ENCODE measurements around the gene ASCL1. TPM values are rescaled to one million over a fixed set of nuclear protein-coding genes. Genes with fewer than 3 reads are reported as not detected.

Gene ASCL1
- total and polyA plus RNA-seq, 9 donors, result 0.06 to 3.3 (median 0.18) TPM; not detected in 2

- no peaks in the 10 kb centered on the region for H3K4me1 ChIP-seq (ENCODE audit: insufficient read depth)
- intact Hi-C loops (cut with DNase I), result no loop called here
Measured at GRCh38 chr12:102992297-102992696, 34.8 kb downstream of the ASCL1 start.

DNA sequence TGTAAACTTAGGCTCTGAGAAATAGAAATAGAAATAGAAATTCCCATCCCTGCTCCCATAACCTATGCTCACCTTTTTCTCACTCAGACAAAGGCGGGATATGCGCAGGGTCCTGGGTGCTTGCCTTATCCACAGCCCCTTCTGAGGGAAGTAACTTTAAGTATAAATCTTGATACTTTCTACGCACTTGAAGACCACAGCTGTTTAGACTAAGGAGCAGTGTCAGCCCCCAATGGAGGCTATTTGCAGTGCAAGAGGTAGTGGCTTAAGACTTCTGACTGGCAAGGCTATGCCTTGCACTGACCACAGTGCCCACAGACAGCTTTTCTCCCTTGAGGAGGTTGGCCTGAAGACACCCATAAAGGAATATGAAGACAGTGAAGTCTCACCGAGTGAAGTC lies 35.2 kb downstream of the ASCL1 start:
- intact Hi-C loops (cut with DNase I), result no loop called here
- Histone ChIP-seq H3K27me3 (no peaks in the 10 kb centered on the region), H3K9me3 (no peaks in the 10 kb centered on the region), H3K4me3 (no peak overlapping the region), H3K36me3 (no peaks in the 10 kb centered on the region), H3K4me1 (ENCODE audit: insufficient read depth) (no peaks in the 10 kb centered on the region), H3K27ac (no peak overlapping the region)
- 70 to 73% (median 73%) methylated on average over 4 of the region's 4 CpGs for WGBS, 3 donors
- DNase-seq, result no peak
- TF ChIP-seq POLR2A (IDR thresholded peaks at IDR 0.05) (no peak), EP300 (IDR thresholded peaks at IDR 0.05) (no peak)
- TF ChIP-seq, protein P1, sequence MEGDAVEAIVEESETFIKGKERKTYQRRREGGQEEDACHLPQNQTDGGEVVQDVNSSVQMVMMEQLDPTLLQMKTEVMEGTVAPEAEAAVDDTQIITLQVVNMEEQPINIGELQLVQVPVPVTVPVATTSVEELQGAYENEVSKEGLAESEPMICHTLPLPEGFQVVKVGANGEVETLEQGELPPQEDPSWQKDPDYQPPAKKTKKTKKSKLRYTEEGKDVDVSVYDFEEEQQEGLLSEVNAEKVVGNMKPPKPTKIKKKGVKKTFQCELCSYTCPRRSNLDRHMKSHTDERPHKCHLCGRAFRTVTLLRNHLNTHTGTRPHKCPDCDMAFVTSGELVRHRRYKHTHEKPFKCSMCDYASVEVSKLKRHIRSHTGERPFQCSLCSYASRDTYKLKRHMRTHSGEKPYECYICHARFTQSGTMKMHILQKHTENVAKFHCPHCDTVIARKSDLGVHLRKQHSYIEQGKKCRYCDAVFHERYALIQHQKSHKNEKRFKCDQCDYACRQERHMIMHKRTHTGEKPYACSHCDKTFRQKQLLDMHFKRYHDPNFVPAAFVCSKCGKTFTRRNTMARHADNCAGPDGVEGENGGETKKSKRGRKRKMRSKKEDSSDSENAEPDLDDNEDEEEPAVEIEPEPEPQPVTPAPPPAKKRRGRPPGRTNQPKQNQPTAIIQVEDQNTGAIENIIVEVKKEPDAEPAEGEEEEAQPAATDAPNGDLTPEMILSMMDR (IDR thresholded peaks at IDR 0.05), result no peak

More at GRCh38 chr12:102992297-102992696, 34.8 kb downstream of the ASCL1 start:
- Histone ChIP-seq H3K27ac (no peak overlapping the region), H3K36me3 (no peaks in the 10 kb centered on the region), H3K9me3 (no peaks in the 10 kb centered on the region), H3K27me3 (no peaks in the 10 kb centered on the region), H3K4me3 (no peak overlapping the region)
- TF ChIP-seq EP300 (IDR thresholded peaks at IDR 0.05) (no peak), POLR2A (IDR thresholded peaks at IDR 0.05) (no peak)
- TF ChIP-seq, protein P1 (IDR thresholded peaks at IDR 0.05), result no peak
- DNase-seq, result no peak
- 19 to 20% (median 19%) methylated on average over 5 of the region's 5 CpGs for WGBS, 3 donors

DNA sequence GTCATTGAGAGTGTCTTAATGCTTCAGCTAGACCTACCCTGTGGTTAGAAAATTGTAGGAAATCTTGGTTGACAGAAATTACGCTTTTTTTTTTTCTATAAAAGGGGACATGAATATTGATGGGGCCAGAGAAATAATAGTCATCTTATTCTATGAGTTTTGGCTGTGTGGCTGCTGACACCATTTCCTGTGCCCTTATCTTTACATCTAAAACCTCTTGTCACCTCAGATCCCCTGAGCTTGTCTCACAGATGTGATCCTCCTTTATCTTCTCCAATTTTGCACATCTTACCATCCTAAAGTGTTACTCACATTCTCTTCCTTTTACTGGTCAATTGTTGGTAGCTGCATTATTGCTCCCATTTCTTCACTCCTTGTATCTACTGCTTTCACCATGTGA lies 36.1 kb downstream of the ASCL1 start:
- no peak for DNase-seq
- TF ChIP-seq, protein P1 (IDR thresholded peaks at IDR 0.05), result no peak
- TF ChIP-seq POLR2A (IDR thresholded peaks at IDR 0.05), result no peak
- TF ChIP-seq EP300 (IDR thresholded peaks at IDR 0.05), result no peak
- Histone ChIP-seq H3K9me3 (no peaks in the 10 kb centered on the region), H3K27ac (no peak overlapping the region), H3K4me1 (ENCODE audit: insufficient read depth) (no peaks in the 10 kb centered on the region), H3K36me3 (no peaks in the 10 kb centered on the region), H3K27me3 (no peaks in the 10 kb centered on the region), H3K4me3 (no peak overlapping the region)
- intact Hi-C loops (cut with DNase I), result no loop called here
- 67 to 75% (median 74%) methylated on average over 1 of the region's 1 CpG for WGBS, 3 donors

DNA sequence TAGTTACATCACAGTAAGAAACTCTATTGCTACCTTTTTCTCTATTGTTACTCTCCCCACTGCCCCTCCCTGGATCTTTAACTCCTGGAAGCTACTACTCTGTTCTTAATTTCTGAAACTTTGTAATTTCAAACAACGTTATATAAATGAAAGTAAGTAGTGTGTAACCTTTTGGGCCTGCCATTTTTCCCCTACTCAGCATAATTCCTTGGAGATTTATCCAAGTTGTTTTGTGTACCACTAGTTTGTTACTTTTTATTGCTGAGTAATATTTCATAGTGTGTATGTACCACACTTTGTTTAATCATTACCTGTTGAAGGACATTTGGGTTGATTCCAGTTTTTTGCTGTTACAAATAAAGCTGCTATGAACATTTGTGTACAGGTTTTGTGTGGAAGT lies 37.9 kb downstream of the ASCL1 start:
- no peaks in the 10 kb centered on the region for H3K27me3 ChIP-seq
- TF ChIP-seq POLR2A (IDR thresholded peaks at IDR 0.05) (no peak), EP300 (IDR thresholded peaks at IDR 0.05) (no peak)
- TF ChIP-seq, protein P1 (IDR thresholded peaks at IDR 0.05), result no peak
- no peaks in the 10 kb centered on the region for H3K36me3 ChIP-seq
- intact Hi-C loops (cut with DNase I), result no loop called here
- H3K27ac ChIP-seq, result no peak overlapping the region
- no peaks in the 10 kb centered on the region for H3K4me1 ChIP-seq (ENCODE audit: insufficient read depth)
- 57 to 74% (median 71%) methylated on average over 1 of the region's 1 CpG for WGBS, 3 donors
- DNase-seq, result no peak
- H3K4me3 ChIP-seq, result no peak overlapping the region
- H3K9me3 ChIP-seq, result no peaks in the 10 kb centered on the region

Other genes starting within 250 kb of the ASCL1 start
- 1 to 10 TPM in 3 of 7 donors, under 1 TPM in 2, not detected in 2; 0.23 to 2.6 (median 1.3) TPM for gene PAH, start 40.4 kb upstream of the ASCL1 start, total RNA-seq
- gene PAH, start 40.4 kb upstream of the ASCL1 start, polyA plus RNA-seq, result not detected

Data from ovary (tissue), 9 donors.